Gastrocnemius medialis (tissue), 4 donors: ENCODE results near the gene SPPL2C. TPM values are rescaled to one million over a fixed set of nuclear protein-coding genes. Genes with fewer than 3 reads are reported as not detected.

Experiments
- ATAC-seq, 2 donors: fragments of 150-250 bp; one replicate each; pipeline ENCODE4 v1.9.1; 2016
- DNase-seq, 2 donors: peaks; one replicate each; pipeline ENCODE4 v3.0.0-alpha.2; 2019
- H3K27ac ChIP-seq, 4 donors: fragments of 200-600 bp; sonication (generic); 1 replicate in 1 of 4; 2 replicates in 3 of 4; pipeline ENCODE4 v1.5.1; 2016 to 2018; ENCODE audit warnings: mild to moderate bottlenecking in 2 of 4, moderate library complexity in 1 of 4
- H3K27me3 ChIP-seq, 3 donors: fragments of 200-600 bp; sonication (generic) in 2 of 3; 1 replicate in 1 of 3; 2 replicates in 2 of 3; pipeline versions ENCODE4 v1.5.1 to v1.6.0; 2016 to 2019; ENCODE audit warnings: mild to moderate bottlenecking in 1 of 3, moderate library complexity in 1 of 3
- H3K36me3 ChIP-seq, 2 donors: fragments of 200-600 bp; sonication (generic) in 1 of 2; one replicate each; pipeline ENCODE4 v1.5.1; 2017 to 2018
- H3K4me1 ChIP-seq, 2 donors: fragments of 200-600 bp; sonication (generic) in 1 of 2; one replicate each; pipeline ENCODE4 v1.5.1; 2016 to 2017; ENCODE audit warnings: mild to moderate bottlenecking in 2 of 2
- H3K4me3 ChIP-seq, 4 donors: fragments of 200-600 bp; sonication (generic) in 3 of 4; 1 replicate in 1 of 4; 2 replicates in 3 of 4; pipeline ENCODE4 v1.5.1; 2016 to 2019; ENCODE audit warnings: mild to moderate bottlenecking in 2 of 4
- H3K9me3 ChIP-seq, 3 donors: fragments of 200-600 bp; sonication (generic) in 2 of 3; 1 replicate in 1 of 3; 2 replicates in 2 of 3; pipeline ENCODE4 v1.5.1; 2016 to 2019
- POLR2A ChIP-seq, 2 donors: fragments of 450-650 bp; IDR thresholded peaks; one replicate each; pipeline ENCODE4 v1.6.1; 2017; ENCODE audit warnings: antibody characterized with exemption in 2 of 2, mild to moderate bottlenecking in 2 of 2, moderate library complexity in 2 of 2
- in situ Hi-C, 4 donors: fragments of 200-750 bp; cut with MboI; loops; one replicate each; pipeline versions ENCODE4 v1.15.0 to v1.8.0; 2017; ENCODE audit warnings: low sequenced_read_pairs in 4 of 4
- intact Hi-C: fragments of 100-400 bp; cut with DNase I; formaldehyde crosslinking; loops from one replicate; pipeline ENCODE4 v1.15.1; 2023; ENCODE audit warnings: low total_unique reads
- total RNA-seq, 4 donors: library from RNA; depleted of rRNA; stranded (reverse); fragments of >200 nt; gene quantifications; one replicate each; pipeline versions ENCODE4 v1.1.0 to v1.2.3, GENCODE V29; 2016
- TF ChIP-seq, protein P1 (sequence below), 5 experiments: fragments of 450-650 bp in 3 of 5; fragments of 200-600 bp in 2 of 5; sonication (generic) in 2 of 5; IDR thresholded peaks in 4 of 5; conservative IDR thresholded peaks in 1 of 5; 1 replicate in 4 of 5; 2 replicates in 1 of 5; pipeline ENCODE4 v1.5.1; 2016 to 2019; ENCODE audit warnings: antibody characterized with exemption in 5 of 5, mild to moderate bottlenecking in 3 of 5, moderate library complexity in 3 of 5

The SPPL2C gene
- total RNA-seq, 4 donors from 2014 or later = not detected

DNA sequence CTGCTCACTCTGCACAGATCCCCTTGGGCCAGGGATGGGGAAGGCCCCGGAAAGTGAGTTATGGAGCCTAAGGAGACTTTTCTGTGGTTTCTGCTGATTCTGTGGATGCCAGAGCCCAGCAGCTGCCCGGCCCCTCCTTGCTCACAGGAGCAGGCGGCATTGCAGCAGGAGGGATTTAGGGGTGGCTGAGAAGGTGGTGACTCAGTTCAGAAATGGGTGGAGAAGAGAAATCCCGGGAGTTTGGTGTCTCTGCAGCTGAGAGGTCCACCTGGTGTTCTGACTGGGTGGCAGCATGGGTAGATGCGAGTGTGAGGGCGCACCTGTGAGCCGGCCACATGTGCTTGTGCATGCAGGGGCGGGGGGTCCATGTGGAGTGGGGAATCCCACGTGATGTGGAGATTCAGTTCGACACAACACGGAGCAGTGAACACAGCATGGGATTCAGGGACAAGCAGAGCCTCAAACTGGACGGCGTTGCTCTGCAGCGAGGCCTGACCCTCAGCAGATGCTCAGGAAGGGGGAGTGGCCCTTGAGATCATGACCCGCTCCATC lies 16.0 kb upstream of the SPPL2C start:
- in situ Hi-C loops = loop anchor here in 2 of 4 donors (5.0 to 25.0 kb wide), 2 partner anchors 186 to 616 kb away; partner anchors contain the start of gene FMNL1 (in 1 of the 2)
- TF ChIP-seq POLR2A (IDR thresholded peaks at IDR 0.05) = no peak
- TF ChIP-seq, protein P1, sequence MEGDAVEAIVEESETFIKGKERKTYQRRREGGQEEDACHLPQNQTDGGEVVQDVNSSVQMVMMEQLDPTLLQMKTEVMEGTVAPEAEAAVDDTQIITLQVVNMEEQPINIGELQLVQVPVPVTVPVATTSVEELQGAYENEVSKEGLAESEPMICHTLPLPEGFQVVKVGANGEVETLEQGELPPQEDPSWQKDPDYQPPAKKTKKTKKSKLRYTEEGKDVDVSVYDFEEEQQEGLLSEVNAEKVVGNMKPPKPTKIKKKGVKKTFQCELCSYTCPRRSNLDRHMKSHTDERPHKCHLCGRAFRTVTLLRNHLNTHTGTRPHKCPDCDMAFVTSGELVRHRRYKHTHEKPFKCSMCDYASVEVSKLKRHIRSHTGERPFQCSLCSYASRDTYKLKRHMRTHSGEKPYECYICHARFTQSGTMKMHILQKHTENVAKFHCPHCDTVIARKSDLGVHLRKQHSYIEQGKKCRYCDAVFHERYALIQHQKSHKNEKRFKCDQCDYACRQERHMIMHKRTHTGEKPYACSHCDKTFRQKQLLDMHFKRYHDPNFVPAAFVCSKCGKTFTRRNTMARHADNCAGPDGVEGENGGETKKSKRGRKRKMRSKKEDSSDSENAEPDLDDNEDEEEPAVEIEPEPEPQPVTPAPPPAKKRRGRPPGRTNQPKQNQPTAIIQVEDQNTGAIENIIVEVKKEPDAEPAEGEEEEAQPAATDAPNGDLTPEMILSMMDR (IDR thresholded peaks at IDR 0.05 in 4 of 5, conservative IDR thresholded peaks at IDR 0.05 in 1 of 5) = no peak
- no peaks in the 10 kb centered on the region for H3K27me3 ChIP-seq

DNA sequence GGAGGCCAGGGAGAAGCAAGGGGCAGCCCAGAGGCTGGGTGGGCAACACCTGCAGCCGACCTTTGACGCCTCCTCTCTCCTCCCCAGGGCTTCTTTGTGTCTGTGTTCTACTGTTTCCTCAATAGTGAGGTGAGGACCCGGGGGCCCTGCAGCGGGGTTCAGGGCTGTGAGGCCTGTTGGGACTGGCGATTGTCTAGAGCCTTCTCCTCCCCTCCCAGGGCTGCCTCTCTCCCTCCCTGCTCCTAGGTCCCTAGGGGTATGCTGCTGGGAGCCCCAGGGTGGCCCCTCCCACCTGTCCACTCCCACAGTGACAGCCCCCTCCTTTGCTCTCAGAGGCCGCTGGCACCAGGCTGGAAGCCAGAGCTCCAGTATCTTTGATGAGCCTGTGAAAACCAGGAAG lies 10.8 kb upstream of the SPPL2C start:
- in situ Hi-C loops (loop anchor here in 3 of 4 donors (5.0 to 25.0 kb wide), 2 partner anchors 192 to 622 kb away; partner anchors contain the start of gene FMNL1 (in 1 of the 3)), intact Hi-C loops (loop anchor here (10.0 kb wide), 1 partner anchor 109 kb away; no protein-coding TSS in a partner anchor)
- Histone ChIP-seq H3K27ac (no peak overlapping the region), H3K4me3 (no peak overlapping the region), H3K4me1 (no peaks in the 10 kb centered on the region), H3K9me3 (no peaks in the 10 kb centered on the region), H3K36me3 (no peaks in the 10 kb centered on the region), H3K27me3 (no peaks in the 10 kb centered on the region)
- no peak for DNase-seq
- ATAC-seq = no peak
- no peak for TF ChIP-seq POLR2A (IDR thresholded peaks at IDR 0.05)
- TF ChIP-seq, protein P1 (IDR thresholded peaks at IDR 0.05 in 4 of 5, conservative IDR thresholded peaks at IDR 0.05 in 1 of 5) = no peak

More for the DNA sequence above, 16.0 kb upstream of the SPPL2C start:
- Histone ChIP-seq H3K4me1 (no peaks in the 10 kb centered on the region), H3K36me3 (no peaks in the 10 kb centered on the region), H3K4me3 (no peak overlapping the region), H3K9me3 (no peaks in the 10 kb centered on the region), H3K27ac (no peak overlapping the region)
- intact Hi-C loops = no loop called here
- DNase-seq (no peak), ATAC-seq (no peak)

- no peaks in the 10 kb centered on the region for H3K4me1 ChIP-seq
- intact Hi-C loops = loop anchor here (10.0 kb wide), 1 partner anchor 110 kb away; no protein-coding TSS in a partner anchor
- H3K9me3 ChIP-seq = no peaks in the 10 kb centered on the region
- TF ChIP-seq, protein P1 (IDR thresholded peaks at IDR 0.05 in 4 of 5, conservative IDR thresholded peaks at IDR 0.05 in 1 of 5) = no peak
- TF ChIP-seq POLR2A (IDR thresholded peaks at IDR 0.05) = no peak
- in situ Hi-C loops = loop anchor here in 3 of 4 donors (5.0 to 25.0 kb wide), 2 partner anchors 192 to 622 kb away; partner anchors contain the start of gene FMNL1 (in 1 of the 3)
- no peak overlapping the region for H3K4me3 ChIP-seq
- no peaks in the 10 kb centered on the region for H3K36me3 ChIP-seq
- no peaks in the 10 kb centered on the region for H3K27me3 ChIP-seq
- no peak for ATAC-seq
- H3K27ac ChIP-seq = no peak overlapping the region
- DNase-seq = no peak
Observed at GRCh38 chr17:45834471-45835396, 9.9 kb upstream of the SPPL2C start.

- H3K4me3 ChIP-seq = no peak overlapping the region
- in situ Hi-C loops = loop anchor here in 1 of 4 donors (25.0 kb wide), 1 partner anchor 623 kb away; the partner anchor contains the start of gene FMNL1
- TF ChIP-seq, protein P1 (IDR thresholded peaks at IDR 0.05 in 4 of 5, conservative IDR thresholded peaks at IDR 0.05 in 1 of 5) = no peak
- TF ChIP-seq POLR2A (IDR thresholded peaks at IDR 0.05) = no peak
- H3K4me1 ChIP-seq = no peaks in the 10 kb centered on the region
- DNase-seq (no peak), ATAC-seq (no peak)
- H3K27ac ChIP-seq = no peak overlapping the region
- H3K36me3 ChIP-seq = no peaks in the 10 kb centered on the region
- H3K9me3 ChIP-seq = no peaks in the 10 kb centered on the region
- intact Hi-C loops = loop anchor here (10.0 kb wide), 1 partner anchor 111 kb away; no protein-coding TSS in a partner anchor
- H3K27me3 ChIP-seq = no peaks in the 10 kb centered on the region
Observed at GRCh38 chr17:45835481-45835880, 9.2 kb upstream of the SPPL2C start.
